HS-27A (cell line): ENCODE data around the gene ADSS1.

Experiments used
- DNase-seq: peaks from one replicate; pipeline ENCODE4 v3.0.0-alpha.2; 2012; ENCODE audit warnings: low read depth, missing footprints

ADSS1 gene

DNA sequence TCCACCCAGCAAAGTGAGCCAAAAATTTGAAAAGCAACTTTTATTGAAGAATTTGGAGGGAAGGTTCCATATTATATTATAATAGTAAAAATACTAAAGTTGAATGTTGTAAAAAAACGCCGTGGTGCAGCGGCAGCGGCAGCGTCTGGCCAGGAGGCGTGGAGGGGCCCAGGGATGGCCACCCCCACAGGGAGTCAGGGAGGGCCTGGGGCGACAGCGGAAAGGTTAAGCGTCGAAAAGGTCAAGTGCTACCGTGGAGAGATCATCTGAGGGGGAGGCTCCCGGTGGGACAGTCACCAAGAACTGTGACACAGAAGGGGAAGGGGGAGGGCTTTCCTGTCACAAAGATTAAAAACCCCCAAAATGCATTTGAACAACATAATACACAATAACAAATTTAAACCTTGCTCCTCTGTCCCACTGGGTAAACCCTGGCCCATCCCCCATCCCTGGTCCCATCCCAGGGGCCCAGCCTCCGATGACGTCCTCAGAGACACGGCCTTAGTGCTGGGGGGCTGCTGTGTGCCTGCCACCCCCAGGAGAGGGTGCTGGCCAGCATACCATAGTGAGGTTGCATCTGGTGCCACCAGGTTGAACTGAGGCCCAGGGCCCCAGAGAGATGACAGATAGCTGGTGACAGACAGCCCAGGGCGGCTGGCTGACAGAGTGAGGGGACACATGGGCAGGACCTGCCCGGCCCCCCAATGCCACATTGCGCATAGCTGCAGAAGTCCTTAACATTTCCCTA, 45.5 kb downstream of the ADSS1 start:
- DNase-seq, result no peak

DNA sequence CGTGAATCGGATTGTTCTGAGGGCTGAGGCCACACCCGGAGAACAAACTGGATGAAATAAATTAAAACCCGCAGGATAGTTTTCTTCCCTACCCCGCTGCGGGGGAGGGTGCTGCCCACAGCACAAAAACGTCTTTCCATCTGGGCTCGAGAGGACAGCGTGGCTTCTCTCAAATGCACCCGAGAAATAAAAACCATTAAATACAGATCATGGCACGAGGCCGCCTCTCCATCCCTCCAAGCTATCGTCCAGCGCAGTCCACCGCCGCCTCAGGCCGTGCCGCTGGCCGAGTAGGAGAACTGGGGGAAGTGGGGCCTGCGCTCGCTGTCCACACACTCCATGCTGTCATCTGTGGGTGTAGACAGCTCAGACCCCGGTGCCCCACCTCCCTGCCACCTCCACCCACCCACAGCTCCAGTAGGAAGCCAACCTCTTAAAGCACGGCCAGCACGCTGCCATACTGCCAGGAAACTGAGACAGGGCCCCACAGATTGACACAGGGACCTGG, 46.1 kb downstream of the ADSS1 start:
- no peak for DNase-seq

DNA sequence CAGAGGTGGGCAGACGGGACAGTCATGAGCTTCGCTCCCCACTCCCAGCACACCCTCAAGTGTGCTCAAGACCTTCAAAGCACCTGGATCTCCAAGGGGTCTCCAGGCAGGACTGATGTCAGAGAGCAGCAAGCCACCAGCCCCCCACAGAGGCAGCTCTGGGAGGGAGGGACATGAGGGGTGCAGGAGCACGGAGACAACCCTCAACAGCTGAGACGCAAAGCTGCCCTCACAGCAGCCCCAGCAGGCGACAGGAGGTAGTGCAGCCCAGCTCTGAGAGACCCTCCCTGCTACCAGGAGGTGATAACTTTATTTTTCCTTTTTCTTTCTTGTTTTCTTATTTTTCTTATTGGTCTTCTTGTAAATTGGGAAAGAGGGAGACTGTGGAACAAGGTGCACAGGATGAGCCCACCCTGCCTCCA, 46.8 kb downstream of the ADSS1 start:
- no peak for DNase-seq

DNA sequence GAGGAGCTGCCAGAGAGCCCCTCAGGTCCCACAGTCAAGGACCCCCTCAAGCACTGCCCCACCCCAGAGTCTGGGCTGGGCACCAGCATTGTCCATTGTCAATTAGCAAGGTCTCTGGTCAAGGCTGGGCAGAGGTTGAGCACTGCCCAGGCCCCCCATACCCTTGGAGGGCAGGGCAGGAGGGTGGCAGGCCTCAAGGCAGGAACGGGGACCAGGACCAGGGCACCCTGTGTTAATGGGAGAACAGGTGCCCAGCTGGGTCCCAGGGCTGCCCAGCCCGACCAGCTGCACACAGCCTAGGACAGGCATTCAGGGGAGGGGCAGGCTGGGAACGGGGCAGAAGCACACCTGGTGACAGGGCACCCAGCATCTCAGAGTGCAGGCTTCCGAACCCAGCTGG, 47.3 kb downstream of the ADSS1 start:
- DNase-seq, result no peak

DNA sequence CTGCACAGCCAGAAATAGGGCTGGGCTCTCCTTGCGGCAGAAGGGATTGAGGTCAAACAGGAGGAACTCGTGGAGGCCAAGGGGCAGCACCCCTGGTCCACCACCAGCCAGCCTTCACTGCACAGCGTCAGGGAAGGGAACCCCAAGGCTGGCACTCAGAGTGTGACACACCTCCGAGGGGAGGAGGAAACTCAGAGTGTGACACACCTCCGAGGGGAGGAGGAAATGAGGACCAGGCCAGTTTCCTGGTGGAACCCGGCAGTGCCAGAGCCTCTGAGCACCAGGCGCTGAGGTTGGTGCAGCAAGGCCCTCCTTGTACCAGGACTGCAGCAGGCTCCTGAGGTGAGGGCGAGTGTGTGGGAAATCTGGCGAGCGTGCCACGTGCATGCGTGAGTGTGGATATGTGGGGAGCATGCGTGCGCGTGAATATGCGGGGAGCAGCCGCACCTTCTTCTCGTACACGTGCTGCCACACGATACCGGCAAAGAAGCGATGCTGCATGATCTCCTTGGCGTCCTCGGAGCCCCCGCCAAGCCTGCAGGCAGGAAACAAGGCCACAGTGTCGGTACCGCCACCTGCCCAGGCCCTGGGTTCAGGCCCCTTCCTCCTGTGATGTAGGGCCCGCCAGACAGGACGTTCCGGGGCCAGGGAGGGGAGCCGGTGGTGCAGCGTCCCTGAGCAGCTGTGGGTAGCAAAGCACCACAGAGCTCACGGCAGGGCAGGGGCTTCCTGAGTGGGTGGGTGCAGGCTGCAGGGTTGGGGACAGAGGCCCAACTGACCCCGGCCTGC, 48.1 kb downstream of the ADSS1 start:
- no peak for DNase-seq

DNA sequence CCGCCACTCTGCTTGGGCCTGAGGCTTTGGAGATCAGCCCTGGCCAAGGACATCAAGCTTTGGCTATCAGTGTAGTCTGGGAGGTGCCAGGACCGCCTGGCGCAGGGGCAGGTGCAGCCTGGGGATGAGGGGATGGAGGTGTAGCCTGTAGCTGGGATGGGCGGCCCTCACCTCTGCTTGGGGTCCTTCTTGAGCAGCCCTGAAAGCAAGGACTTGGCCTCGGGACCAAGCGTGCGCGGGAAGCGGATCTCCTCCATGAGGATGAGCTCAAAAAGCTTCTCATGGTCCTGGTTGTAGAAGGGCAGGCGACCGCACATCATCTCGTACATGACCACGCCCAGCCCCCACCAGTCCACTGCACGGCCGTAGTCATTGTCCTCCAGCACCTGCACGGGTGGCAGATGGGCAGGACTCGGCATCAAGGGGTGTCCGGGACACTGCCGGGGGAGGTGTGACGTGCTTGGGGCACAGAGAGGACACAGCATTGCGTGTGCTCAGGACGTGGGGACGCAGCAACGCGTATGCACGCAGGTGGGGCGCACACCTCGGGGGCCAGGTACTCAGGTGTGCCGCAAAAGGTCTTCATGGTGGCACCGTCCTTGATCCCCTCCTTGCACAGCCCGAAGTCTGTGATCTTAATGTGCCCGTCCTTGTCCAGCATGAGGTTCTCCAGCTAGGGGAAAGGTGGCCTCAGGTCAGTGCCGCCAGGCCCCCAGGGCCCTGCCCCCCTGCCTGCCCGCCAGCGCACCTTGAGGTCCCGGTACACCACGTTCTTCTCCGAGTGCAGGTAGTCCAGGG, 48.9 kb downstream of the ADSS1 start:
- no peak for DNase-seq

DNA sequence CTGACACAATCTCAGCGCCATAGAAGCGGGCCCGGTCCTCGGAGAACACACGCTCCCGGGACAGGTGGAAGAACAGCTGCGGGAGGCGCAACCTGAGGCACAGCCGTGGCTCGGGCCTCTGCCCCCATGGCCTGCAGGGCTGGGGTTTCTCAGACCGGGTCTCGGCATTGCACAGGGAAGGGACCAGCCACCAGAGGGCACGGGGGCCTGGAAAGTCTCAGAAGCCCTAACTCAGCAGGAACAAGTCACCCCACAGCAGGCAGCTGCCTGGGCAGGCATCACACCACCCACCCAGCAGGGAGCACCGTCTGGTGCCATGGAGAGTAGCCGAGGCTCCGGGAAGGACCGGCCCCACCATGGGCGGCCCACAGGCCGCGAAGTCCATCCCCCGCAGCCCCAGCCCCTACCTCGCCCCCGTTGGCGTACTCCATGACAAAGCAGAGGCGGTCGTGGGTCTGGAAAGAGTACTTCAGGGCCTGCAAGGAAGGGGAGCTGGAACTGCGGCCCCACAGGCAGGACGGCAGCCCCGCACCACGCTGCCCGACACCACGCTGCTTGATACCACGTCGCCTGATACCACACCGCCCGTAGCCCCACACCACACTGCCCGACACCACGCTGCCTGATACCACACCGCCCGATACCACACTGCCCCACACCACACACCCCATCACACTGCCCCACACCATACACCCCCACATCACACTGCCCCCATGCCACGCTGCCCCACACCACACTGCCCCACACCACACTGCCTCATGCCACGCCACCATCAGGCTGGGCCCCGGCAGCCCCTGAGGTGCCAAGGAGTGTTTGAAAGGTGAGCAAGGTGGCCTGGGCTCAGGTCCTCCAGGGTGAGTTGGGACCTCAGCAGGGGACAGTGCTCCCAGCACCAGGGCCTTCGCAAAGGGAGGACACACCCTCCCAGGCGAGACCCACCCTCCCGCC, 49.8 kb downstream of the ADSS1 start:
- DNase-seq, result no peak

DNA sequence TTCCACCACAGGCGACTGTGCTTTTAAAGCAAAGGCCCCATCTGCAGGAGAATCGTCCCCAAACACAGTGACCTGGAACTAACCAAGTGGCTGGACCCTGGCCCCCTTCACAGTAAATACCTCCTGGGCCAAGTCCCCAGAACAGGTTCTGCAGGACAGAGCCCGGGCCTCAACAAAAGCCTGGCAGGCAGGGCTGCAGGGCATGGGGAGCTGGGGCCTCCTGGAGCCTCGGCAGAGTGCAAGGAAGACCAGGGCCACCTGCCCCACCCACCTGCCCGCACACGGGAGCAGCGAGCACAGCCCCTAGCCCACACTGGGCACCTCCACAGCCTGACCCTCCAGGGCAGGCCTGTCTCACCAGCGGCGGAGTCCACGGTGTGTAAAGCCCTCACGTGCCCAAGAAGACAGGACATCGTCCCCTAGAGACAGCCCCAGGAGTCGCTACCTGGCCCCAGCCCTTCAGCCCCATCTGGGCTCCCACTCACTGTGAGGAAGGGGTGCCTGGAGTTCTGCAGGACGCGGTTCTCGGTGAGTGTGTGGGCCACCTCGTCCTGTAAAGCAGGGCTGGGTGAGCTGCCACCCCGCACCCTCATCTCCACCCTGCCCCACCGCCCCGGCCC, 50.5 kb downstream of the ADSS1 start:
- no peak for DNase-seq

DNA sequence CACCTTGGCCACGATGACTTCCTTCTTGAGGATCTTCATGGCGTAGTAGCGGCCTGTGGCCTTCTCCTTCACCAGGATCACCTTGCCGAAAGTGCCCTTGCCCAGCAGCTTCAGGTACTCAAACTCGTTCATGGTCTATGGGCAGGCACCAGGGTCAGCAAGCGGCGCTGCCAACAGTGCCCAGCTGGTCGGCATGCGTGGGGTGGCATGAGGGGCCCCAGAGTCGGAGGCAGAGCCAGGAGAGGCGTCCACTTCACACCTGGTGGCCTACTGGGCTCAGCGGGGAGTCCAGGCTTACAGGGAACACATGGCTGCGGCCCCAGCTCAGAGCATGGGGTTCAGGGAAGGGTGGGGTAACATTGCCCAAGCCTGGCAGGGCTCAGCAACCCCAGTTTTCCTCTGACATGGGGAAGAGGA, 51.1 kb downstream of the ADSS1 start:
- DNase-seq, result no peak

DNA sequence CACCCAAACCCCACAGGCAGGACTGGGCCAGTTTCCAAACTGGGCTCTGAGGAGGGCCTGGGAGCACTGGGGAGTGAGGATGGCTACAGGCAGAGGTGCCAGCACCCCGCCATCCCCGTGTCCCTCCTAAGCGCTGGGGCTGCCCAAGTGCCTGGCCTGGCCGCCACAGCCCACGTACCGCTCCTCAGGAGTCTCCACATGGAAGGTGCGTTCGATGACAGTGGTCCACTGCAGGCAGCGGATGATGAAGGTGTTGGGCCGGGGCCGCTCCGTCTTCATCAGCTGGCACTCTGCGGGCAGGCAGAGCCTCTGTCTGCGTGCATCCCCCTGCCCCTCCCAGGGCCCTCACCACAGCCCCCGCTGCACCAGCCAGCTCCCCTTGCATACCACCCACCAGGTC, 52.5 kb downstream of the ADSS1 start:
- no peak for DNase-seq

DNA sequence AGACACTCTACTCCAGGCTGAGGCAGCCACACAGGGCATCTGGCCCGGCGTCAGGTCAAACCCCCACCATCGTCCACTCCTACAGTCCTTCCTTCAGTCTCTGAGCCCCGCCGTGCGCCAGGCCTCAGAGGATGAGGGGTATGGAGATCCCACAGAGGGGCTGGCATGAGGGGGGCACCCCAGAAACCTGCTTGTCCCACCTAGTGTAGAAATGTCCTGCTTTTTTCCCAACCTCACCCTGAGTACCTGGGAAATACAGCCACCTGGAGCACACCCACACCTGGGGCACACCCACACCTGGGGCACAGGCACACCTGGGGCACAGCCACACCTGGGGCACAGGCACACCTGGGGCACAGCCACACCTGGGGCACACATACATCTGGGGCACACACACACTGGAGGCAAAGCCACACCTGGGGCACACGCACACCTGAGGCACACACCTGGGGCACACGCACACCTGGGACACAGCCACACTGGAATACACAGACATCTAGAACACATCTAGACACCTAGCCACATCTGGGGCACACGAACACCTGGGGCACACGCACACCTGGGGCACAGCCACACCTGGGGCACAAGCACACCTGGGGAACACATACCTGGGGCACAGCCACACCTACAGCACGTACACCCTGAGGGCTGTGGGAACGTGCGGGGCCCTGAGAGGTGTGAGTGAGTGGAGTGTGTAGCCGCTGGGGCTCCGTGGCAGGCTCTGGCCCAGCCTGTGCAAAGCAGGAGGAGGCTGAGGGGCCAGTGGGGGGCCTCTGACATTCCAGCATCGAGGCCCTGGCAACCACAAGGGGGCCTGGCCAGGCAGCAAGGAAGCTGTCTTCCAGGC, 53.2 kb downstream of the ADSS1 start:
- DNase-seq, result no peak

DNA sequence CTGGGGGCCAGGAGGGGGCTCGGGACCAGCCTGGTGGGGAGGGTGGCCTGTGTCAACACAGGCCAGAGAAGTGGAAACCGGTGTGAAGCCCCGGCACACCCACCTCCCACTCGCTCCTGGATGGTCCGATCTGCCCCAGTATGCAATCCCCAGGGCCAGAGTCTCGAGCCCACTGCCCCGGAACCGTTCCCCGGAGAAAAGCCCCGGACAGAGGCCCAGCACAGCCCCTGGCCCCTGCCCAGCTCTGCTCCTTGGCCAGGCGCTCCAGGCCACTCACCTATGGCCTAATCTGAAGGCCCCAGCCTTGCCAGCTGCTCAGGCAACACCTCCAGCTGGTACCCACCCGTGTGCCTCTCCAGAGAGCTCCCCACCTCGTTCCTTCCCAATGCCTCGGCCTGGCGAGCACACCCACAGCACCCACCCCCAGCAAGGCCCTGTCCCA, 53.8 kb downstream of the ADSS1 start:
- no peak for DNase-seq

DNA sequence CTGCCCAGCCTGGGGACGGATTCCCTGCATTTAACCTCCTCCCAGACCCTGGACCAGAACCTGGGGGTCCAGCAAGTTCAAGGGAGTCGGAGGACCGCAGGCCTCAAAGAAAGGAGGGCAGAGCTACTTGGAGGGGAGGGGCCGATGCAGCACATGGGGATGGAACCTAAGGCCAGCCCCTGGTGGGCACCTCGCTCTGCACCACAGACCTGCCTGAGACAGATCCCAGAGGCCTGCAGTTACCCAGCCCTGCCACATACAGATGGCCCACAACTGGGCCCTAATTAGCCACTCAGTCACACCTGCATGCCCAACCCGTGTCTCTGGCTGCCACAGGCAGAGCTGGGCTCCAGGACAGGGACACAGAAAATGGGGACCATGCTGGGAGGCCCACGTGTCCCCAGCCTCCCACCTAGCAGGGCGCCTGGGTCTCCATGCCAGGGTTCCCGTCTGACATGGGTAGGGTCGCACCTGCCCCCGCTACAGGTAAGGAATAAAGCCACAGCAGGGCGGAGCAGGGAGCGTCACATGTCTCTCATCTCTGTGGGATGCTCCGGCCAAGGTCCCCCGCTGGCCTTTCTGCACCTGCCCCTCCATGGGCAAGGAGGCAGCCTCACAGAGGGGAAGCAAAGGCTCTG, 54.8 kb downstream of the ADSS1 start:
- no peak for DNase-seq

DNA sequence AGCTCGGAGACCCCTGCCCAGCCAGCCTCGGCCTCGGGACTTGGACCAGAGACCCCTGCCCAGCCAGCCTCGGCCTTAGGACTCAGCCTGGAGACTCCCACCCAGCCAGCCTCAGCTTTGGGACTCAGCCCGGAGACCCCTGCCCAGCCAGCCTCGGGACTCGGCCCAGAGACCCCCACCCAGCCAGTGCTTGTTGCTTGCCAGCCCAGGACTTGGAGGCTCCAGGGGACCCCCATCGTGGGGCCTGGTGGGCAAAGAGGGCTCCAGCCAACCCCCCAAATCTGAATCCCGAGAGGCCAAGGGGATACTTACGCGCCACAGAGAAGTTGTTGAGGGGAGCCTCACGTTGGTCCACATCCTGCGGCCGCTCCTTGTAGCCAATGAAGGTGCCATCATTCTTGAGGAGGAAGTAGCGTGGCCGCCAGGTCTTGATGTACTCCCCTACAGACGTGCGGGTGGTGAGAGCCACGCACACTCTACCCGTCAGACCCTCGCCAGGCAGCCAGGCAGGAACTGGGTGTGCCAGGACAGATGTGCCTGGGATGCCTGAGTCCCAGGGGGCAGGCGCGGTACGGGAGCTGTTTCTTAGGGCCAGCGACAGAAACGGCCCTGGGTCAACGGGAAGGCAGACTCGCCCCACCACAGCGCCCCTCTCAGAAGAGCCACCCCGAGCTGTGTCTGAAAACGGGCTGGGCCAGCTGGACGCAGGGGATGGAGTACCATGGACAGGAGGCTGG, 55.9 kb downstream of the ADSS1 start:
- DNase-seq, result no peak

DNA sequence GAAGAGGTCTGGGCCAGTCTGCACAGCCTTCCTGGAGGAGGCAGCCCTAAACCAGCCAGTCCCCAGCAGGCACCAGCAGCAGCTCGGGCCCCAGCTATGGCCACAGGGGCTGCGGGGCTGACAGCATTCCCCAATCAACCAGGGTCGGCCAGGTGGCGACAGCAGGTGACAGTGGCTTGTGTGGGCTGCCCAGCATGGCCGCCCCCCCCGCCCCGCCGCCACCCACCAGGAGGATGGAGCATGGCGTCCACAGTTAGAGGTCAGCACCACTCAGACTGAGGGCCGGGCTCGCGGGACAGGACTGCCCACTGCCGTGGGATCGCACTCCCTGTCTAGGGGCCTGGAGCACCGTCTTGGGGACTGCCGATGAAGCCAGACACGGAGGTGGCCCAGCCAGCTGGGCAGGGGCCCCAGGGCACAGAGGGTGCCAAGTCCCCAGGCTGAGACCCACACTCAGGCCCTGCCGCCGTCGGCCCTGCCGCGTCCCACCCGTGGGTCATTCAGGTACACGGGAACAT, 56.5 kb downstream of the ADSS1 start:
- no peak for DNase-seq

DNA sequence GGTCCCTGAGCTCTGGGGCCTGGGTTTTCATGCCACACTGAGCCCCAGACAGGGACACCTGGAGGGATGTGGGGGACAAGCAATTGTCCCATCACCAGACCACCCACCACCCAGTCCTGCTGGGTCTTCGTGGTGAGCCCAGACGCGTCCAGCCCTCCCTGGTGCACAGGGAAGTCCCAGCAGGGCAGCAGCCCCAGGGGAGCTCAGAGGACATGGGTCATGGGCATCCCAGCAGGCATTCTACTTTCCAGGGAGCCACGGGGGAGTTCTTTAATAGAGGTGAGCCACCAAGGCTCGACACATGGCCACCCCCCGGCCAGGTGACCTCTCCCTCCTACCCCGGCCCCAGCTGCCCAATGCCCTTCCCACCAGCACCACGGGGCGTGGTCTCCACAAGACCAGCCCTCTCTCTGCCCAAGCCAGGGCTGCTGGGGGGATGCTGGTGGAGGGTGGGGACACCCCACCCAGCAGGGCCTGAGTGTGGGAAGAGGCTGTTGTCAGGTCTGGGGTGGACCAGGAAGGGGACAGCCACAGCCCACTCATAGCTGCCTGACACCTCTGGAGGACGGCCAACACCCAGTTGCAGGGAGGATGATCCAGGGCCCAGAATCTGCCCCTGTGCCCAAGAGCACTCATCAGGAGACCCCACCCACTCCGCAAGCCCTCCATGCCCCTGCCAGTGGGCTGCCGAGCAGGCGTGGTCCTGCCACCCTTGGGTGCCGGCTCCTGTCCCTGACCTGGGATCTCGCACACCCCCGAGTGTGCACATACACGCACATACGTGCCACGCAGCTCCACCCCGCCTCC, 57.4 kb downstream of the ADSS1 start:
- no peak for DNase-seq

DNA sequence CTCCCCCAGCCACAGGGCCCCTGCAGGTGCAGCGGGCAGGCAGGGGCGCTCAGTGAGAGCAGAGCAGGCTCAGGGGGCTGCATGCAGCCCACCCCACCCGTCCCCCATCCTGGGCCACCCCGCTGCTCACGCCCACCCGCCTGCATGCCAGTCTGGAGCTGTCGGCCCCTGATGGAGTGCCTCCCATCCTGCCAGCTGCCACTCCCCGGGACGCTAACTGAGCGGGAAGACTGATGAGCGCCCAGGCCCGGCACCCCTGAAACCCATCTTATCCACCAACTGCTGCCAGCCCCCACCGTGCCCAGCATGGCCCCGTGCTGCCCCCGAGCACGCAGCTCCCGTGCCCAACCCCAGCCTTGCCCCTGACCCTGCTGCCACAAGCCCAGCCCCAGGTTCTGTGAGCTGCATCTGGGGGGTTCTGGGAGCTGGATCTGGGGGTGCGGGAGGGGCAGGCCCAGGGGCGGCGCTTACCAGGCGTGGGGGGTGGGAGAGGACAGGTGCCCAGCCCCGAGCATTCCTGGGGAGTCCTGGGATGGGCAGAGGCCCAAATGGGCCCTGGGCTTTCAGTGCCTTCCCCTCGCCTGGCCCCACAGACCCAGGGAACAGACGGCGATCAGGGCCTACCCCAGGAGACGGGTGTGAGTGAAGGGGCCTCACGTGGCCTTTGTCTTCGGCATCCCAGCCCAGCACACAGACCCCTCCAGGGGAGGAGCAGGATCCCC, 58.2 kb downstream of the ADSS1 start:
- no peak for DNase-seq
